ENCODE measurements around the gene PSME3.
"Not testable (repeated sequence)": the region's sequence is repeated elsewhere in the genome, so short reads cannot be mapped to it uniquely, and the experiment has no call there.

The PSME3 gene

DNA sequence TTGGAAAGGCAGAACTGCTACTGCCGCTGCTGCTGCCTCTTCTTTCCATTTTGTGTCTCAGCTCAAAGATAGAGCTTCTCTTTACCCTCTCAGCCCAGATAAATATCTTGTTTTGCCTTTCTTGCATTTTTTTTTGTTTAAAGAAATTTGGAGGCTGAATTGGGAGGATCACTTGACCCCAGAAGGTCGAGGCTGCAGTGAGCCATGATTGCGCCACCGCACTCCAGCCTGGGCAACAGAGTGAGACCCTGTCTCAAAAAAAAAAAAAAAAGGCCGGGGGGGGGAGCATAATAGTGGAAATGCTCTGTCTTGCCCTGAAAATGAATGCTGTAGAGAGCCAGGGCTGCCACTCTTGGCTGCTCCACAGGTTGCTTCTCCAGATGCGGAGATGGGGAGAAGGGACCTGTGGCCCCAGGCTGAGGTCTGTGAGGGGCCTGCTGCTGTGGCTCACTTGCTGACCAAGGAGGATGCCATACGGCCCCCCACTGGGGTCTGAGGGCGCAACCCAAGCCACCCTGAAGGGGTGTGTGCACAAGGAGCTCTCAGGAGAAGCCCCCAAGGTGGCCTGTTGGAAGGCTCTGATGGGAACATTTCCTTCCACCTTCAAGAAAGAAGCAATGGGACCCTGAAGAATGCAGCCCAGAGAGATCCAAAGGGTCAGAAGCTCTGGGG, 45.9 kb downstream of the PSME3 start:
- DNase-seq: no peak

DNA sequence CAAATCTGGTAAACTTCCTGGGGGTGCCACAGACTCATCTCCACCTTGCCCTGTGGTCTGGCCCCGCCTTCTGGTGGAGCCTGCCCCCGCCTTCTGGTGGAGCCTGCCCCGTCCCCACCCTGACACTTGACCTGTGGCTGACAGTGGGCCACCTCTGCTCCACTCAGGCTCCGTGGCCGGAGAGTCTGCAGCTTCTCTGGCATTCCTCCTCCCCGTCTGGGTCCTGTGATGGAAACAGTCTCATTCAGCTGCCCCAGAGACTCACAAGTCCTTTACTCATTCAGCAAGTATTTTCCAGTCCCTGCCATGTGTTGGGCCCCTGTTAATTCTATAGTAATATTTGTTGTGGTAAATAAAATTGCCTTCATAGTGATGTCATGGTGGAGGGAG, 46.4 kb downstream of the PSME3 start:
- DNase-seq: no peak

DNA sequence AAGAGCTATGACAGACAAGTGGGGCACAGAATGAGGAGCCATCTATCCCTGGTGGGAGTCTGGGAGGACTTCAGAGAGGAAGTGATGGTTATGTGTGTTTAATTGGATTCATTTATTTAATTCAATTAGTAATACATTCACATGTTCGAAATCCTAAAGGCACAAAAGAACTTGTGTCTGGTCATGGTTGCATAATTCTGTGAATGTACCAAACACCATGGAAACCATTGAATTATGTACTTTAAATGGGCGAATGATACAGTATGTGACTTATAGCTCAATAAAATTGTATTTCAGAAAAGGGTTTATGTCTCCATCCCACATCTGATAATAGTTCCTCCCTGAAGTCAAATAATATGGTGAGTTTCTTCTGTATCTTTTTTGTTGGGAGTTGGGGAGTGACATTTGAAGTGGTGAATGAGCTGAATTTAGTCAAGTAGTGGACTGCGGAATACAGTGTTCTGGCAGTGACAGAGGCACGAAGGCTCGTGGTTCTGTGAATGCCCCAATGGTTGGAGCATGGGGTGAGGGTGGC, 47.6 kb downstream of the PSME3 start:
- no peak for DNase-seq

DNA sequence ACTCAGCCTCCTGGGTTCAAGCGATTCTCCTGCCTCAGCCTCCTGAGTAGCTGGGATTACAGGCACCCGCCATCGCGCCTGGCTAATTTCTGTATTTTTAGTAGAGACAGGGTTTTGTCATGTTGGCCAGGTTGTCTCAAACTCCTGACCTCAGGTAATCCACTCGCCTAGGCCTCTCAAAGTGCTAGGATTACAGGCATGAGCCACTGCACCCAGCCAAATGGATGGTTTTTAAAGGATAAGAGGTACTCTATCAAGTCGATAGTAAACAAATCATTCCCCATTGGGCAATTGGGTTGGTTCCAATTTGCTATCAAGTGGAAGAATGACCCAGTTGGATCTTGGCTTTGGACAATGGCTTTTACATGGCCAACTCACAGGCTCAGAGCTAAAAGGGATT, 48.5 kb downstream of the PSME3 start:
- not testable (repeated sequence) for DNase-seq

DNA sequence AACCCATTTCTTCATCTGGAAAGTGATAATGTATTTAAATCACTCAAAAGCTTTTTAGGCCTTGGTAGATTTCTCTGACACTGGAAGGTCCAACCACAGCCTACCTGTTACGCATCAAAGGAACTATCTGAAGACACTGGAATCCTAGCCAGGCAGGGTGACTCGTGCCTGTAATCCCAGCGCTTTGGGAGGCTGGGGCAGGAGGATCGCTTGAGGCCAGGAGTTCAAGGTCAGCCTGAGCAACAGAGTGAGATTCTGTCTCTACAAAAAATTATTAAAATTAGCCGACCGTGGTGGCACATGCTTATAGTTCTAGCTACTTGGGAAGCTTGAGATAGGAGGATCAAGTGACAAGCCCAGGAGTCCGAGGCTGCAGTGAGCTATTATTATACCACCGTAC, 49.0 kb downstream of the PSME3 start:
- no peak for DNase-seq

DNA sequence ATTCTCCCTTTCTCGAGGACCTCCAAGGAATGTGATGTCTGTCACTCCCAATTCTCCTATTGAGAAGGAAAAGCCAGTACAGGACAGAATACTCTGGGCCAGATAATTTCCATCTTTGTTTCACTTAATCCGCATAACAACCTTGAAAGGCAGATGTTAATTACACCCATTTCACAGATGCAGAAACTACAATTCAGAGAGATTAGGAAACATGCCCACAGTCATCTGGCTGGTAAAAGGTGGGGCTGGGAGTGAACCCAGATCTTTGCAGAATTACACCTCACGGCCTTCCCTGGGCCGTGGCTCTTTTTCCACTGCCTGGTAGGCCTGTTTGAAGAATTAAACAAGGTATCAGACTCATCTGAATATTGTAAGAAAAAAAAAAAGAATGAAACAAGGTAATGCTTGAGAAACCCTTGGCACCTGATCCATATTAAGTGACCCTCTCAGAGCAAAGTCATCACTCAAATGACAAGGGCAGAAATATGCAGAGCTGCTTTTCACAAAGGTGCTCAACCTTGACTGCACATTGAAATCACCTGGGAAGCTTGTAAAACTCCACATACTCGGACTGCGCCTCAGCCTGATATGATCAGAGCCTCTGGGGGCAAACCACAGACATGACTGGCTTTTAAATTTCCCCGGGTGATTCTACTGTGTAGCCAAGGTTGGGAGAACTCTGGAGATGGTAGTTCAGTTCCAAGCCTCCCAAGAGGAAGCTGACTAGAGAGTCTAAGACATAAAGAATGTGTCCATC, 50.8 kb downstream of the PSME3 start:
- no peak for DNase-seq

DNA sequence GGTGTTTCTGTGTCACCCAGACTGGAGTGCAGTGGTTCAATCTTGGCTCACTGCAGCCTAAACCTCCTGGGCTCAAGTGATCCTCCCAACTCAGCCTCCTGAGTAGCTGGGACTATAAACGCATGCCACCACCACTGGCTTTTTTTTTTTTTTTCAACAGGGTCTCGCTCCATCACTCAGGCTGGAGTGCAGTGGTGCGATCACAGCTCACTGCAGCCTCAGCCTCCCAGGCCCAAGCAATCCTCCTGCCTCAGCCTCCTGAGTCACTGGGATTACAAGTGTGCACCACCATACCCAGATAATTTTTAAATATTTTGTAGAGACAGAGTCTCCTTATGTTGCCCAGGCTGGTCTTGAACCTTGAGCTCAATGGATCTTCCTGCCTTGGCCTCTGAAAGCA, 52.6 kb downstream of the PSME3 start:
- DNase-seq: not testable (repeated sequence)

DNA sequence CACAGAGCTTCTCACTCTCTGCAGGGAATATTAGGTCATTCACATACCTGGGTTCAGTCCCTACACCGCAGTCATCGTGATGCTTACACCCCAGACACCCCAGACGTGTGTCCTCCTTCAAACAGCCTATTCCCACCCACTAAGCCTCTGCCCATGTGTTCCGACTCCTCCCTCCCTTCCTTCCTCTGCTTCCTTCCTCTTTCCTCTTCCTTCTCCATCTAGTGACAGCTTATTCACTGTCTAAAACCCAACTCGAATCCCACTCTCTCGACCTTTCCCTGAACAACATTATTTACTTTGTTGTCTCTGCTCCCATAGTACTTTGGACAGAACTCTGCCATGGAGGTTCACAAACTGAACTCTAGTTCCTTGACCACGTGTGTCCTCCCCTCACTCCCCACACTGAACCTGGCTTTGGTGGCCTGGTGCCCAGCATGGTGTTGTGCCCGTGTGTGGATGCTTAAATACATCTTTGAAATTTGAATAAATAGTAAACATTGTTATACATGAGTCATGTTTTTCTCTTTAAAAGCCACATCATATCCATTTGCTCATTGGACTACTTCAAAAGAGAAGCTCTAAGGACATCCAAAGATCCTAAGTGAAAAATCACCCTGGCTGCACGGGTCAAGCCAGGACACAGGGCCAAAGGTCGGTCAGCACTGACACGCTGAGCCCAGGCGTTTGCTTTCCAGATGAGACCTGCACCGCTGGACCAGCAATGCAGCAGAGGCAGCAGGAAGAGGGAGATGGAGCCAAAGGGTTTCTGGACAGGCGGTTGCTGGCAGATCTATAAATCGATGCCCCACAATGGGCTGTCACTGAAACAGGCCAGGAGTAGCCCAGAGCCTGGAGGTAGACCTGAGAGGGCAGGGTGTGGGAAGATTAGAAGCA, 53.3 kb downstream of the PSME3 start:
- DNase-seq: no peak

DNA sequence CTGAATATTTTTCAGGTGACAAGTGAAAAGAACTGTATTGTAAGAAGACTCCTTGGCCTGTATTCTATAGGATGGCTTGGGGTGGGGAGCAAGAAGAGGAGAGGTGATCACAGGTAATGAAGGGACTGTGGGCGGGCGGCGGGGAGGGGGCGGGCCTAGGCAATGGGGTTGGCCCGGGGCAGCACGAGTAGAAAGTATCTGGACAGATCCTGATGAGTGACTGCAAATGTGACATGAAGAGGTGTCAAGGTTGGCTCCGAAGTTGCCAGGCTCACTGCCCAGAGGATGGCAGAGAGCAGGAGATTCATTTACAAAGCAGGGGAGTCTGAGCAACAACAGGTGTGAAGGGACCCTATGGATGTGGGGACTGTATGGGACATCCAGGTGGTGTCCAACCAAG, 56.6 kb downstream of the PSME3 start:
- no peak for DNase-seq

DNA sequence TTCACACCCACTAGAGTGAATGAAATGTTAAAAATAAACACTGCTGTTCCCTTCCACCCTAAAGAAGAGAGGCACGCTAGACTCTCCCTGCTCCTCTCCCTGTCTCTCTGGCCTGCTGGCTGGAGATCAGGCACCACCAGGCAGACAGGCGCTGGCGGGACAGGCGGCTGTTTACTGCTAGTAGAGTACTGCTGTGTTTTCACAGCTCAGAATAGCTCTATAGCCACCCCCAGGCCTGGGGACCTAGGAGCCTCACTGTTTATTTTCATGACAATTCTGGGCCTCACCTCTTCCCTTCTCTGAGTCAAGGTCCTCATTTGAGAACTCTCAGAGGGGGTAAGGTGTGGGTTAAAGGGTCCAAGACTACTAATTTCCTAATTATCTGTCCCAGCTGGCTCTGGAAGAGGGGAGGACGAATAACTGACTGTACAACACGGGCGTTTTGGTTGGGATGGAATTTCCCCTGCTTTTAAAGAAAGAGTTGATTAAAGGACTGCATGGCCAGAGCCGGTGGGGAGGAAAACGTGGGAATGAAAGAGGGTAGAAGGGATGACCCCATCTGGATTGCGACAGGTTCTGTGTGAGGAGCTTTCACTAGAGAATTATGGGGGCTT, 58.4 kb downstream of the PSME3 start:
- peak; percentile 67 for DNase-seq

DNA sequence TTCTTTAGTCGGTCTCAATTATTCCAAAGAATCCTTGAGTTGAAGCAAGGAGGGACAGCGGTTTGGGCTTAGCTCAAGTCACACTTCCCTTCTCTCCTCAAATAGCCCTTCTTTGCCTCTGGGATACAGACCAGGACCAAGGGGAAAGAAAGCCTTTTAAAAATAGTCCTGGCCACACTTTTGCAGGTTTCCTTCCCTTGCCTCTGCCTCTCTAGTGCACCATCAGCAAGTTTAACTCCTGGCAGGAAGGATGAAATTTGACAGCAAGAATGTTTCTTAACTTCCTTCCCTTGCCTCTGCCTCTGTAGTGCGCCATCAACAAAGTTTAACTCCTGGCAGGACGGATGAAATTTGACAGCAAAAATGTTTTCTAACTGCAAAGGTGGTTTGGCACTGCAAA, 60.2 kb downstream of the PSME3 start:
- peak; percentile 61 for DNase-seq

All from left hindlimb (tissue), 1 donor.